Tibial nerve (tissue), 4 donors: Measurements from ENCODE around the gene ANKRD31. TPM values are rescaled to one million over a fixed set of nuclear protein-coding genes. Genes with fewer than 3 reads are reported as not detected.

Source experiments
- DNase-seq, 2 donors: peaks; one replicate each; pipeline ENCODE4 v3.0.0-alpha.2; 2019; ENCODE audit warnings: low spot score in 2 of 2
- H3K27ac ChIP-seq, 4 donors: fragments of 200-600 bp; sonication (generic) in 3 of 4; one replicate each; pipeline ENCODE4 v1.5.1; 2017 to 2019; ENCODE audit warnings: mild to moderate bottlenecking in 1 of 4
- H3K27me3 ChIP-seq, 2 donors: fragments of 200-600 bp; sonication (generic) in 1 of 2; one replicate each; pipeline versions ENCODE4 v1.5.1 to v1.6.0; 2017 to 2019
- H3K36me3 ChIP-seq, 3 donors: fragments of 200-600 bp; sonication (generic); one replicate each; pipeline ENCODE4 v1.5.1; 2018 to 2019
- H3K4me1 ChIP-seq, 4 donors: fragments of 200-600 bp; sonication (generic) in 3 of 4; one replicate each; pipeline ENCODE4 v1.5.1; 2017 to 2019
- H3K4me3 ChIP-seq, 4 donors: fragments of 200-600 bp; sonication (generic) in 3 of 4; one replicate each; pipeline ENCODE4 v1.5.1; 2017 to 2019; ENCODE audit warnings: mild to moderate bottlenecking in 1 of 4, moderate library complexity in 1 of 4
- H3K9me3 ChIP-seq, 4 donors: fragments of 200-600 bp; sonication (generic) in 3 of 4; one replicate each; pipeline ENCODE4 v1.5.1; 2017 to 2019
- EP300 ChIP-seq, 2 donors: sonication (generic); formaldehyde crosslinking; IDR thresholded peaks; one replicate each; pipeline ENCODE4 v1.6.1; 2017; ENCODE audit warnings: antibody characterized with exemption in 2 of 2, mild to moderate bottlenecking in 1 of 2
- POLR2A ChIP-seq, 2 donors: fragments of 450-650 bp; IDR thresholded peaks; one replicate each; pipeline ENCODE4 v1.6.1; 2017; ENCODE audit warnings: antibody characterized with exemption in 2 of 2, mild to moderate bottlenecking in 2 of 2, moderate library complexity in 2 of 2
- WGBS, 2 donors: methylation state at CpG; one replicate each; pipeline ENCODE4 v1.1.5; 2018; 5-methylcytosine and 5-hydroxymethylcytosine counted together
- total RNA-seq, 4 donors: library from RNA; depleted of rRNA; stranded (reverse); fragments of >200 nt; gene quantifications; one replicate each; pipeline ENCODE4 v1.1.0, GENCODE V29; 2016
- TF ChIP-seq, protein P1 (sequence below), 5 experiments: fragments of 200-600 bp in 3 of 5; fragments of 450-650 bp in 2 of 5; sonication (generic) in 3 of 5; IDR thresholded peaks; one replicate each; pipeline ENCODE4 v1.5.1; 2016 to 2019; ENCODE audit warnings: antibody characterized with exemption in 5 of 5, mild to moderate bottlenecking in 3 of 5, moderate library complexity in 2 of 5

The ANKRD31 gene
- total RNA-seq, 4 donors from 2014 or later: 0.21 to 1.5 (median 0.35) TPM

DNA sequence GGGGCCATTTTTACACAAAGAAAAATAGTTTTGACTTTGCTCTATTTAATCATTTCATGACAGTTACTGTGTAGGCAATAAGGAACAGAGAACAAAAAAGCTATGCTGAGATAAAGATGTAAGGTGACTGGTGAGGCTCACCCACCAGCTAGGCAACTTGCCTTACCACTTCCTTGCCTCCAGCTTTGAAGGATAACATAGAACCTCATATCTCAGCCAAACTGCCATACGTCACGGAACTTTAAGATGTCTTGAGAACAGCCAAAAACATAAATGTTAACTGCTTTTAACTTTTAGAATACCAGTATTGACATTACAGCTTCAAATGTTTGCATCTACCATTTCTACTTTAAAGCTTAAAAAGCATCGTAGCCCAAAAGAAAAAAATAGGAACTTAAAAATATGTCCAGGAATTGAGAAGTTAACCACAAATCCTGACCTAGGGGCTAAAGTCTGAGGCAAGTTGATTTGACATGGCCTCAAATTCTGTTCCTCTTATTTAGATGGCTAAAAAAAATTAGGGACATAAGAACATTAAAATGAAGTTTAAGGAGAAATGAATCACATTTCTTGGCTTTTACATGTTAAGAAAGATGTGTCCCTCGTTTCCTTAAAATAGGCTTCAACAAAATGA lies 176.6 kb downstream of the ANKRD31 start:
- 71 to 78% methylated on average over 4 of the region's 4 CpGs for WGBS, 2 donors

DNA sequence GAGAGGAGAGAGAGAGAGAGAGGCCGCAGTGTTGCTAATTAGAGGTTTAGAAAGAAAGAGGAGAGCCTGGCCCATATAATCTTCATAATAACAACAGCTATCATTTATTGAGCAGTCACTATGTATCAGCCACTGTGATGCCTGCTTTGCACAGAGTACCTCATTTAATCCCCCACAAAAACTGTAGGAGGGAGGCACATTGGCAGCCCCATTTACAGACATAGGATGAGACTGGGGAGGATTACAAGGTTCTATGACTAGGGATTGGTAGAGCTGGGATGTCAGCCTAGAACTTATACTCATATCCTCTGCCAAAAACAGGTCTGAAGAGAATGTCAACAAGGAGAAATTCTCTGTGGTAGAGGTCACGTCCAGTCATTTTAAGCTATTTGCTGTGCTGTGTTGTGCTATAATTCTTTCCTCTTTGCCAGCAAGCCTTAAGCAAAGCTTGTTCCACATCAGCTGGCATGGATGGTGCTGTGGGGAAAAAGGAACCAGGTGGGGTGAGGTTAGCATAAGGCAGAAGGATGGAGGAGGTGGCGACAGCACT lies 177.6 kb downstream of the ANKRD31 start:
- Histone ChIP-seq H3K4me1 (peaks cover 0 to 8% (median 6%) of the 10 kb centered on the region in 4 donors), H3K36me3 (no peaks in the 10 kb centered on the region), H3K27me3 (no peaks in the 10 kb centered on the region), H3K4me3 (no peak overlapping the region), H3K27ac (no peak overlapping the region), H3K9me3 (no peaks in the 10 kb centered on the region)
- 84 to 88% methylated on average over 3 of the region's 3 CpGs for WGBS, 2 donors
- TF ChIP-seq EP300 (IDR thresholded peaks at IDR 0.05) (no peak), POLR2A (IDR thresholded peaks at IDR 0.05) (no peak)
- TF ChIP-seq, protein P1, sequence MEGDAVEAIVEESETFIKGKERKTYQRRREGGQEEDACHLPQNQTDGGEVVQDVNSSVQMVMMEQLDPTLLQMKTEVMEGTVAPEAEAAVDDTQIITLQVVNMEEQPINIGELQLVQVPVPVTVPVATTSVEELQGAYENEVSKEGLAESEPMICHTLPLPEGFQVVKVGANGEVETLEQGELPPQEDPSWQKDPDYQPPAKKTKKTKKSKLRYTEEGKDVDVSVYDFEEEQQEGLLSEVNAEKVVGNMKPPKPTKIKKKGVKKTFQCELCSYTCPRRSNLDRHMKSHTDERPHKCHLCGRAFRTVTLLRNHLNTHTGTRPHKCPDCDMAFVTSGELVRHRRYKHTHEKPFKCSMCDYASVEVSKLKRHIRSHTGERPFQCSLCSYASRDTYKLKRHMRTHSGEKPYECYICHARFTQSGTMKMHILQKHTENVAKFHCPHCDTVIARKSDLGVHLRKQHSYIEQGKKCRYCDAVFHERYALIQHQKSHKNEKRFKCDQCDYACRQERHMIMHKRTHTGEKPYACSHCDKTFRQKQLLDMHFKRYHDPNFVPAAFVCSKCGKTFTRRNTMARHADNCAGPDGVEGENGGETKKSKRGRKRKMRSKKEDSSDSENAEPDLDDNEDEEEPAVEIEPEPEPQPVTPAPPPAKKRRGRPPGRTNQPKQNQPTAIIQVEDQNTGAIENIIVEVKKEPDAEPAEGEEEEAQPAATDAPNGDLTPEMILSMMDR (IDR thresholded peaks at IDR 0.05): no peak
- no peak for DNase-seq

More for the DNA sequence above, 176.6 kb downstream of the ANKRD31 start:
- DNase-seq: no peak
- no peaks in the 10 kb centered on the region for H3K27me3 ChIP-seq
- H3K36me3 ChIP-seq: no peaks in the 10 kb centered on the region
- no peak overlapping the region for H3K4me3 ChIP-seq
- H3K9me3 ChIP-seq: no peaks in the 10 kb centered on the region
- no peak overlapping the region for H3K27ac ChIP-seq
- TF ChIP-seq, protein P1 (IDR thresholded peaks at IDR 0.05): no peak
- TF ChIP-seq EP300 (IDR thresholded peaks at IDR 0.05) (no peak), POLR2A (IDR thresholded peaks at IDR 0.05) (no peak)
- H3K4me1 ChIP-seq: no peaks in the 10 kb centered on the region

DNA sequence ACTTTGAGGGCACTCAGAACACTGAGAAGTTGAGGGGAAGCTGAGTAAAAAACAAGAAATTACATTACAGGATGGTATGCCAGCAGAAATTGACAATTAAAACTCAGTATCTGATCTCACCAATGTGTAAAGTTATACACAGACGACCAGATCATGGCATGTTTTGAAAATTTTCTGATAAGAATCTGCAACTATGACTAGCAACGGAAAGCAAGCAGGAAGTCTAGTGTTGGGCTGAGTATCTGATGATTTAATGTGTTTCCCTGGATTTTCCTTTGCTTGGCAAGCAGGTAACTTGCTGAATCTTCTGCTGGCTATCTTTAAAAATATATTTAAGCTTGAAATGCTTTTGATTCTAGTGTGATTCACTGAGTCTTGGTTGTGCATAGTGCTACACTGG lies 179.1 kb downstream of the ANKRD31 start:
- no peaks in the 10 kb centered on the region for H3K36me3 ChIP-seq
- no peak overlapping the region for H3K27ac ChIP-seq
- H3K27me3 ChIP-seq: no peaks in the 10 kb centered on the region
- H3K4me3 ChIP-seq: no peak overlapping the region
- 52 to 55% methylated on average over 2 of the region's 2 CpGs for WGBS, 2 donors
- TF ChIP-seq POLR2A (IDR thresholded peaks at IDR 0.05) (no peak), EP300 (IDR thresholded peaks at IDR 0.05) (no peak)
- TF ChIP-seq, protein P1 (IDR thresholded peaks at IDR 0.05): no peak
- H3K4me1 ChIP-seq: peaks cover 0 to 9% (median 6%) of the 10 kb centered on the region in 4 donors
- DNase-seq: no peak
- no peaks in the 10 kb centered on the region for H3K9me3 ChIP-seq

DNA sequence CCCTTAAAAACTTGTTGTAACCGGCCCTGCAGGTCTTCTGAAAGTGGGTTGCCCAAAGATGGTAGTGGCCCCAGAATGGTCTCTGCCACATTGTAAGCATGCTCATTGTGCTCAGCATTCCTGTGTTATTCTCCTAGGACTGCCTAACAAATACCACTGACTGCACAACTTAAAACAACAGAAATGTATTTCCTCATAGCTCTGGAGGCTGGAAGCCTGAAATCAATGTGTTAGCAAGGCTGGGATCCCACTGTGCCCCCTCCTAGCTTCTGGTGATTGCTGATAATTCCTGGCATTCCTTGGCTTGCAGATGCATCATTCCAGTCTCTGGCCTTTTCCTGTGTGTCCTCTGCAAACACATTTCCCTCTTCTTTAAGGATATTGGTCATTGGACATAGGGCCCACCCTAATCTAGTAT lies 180.9 kb downstream of the ANKRD31 start:
- TF ChIP-seq POLR2A (IDR thresholded peaks at IDR 0.05): no peak
- TF ChIP-seq, protein P1 (IDR thresholded peaks at IDR 0.05): no peak
- 100% methylated on average over 1 of the region's 1 CpG for WGBS, 2 donors
- peaks cover 0 to 23% (median 6%) of the 10 kb centered on the region in 4 donors for H3K4me1 ChIP-seq
- no peaks in the 10 kb centered on the region for H3K9me3 ChIP-seq
- no peak overlapping the region for H3K27ac ChIP-seq
- no peaks in the 10 kb centered on the region for H3K27me3 ChIP-seq
- H3K4me3 ChIP-seq: no peak overlapping the region
- DNase-seq: no peak
- H3K36me3 ChIP-seq: no peaks in the 10 kb centered on the region

DNA sequence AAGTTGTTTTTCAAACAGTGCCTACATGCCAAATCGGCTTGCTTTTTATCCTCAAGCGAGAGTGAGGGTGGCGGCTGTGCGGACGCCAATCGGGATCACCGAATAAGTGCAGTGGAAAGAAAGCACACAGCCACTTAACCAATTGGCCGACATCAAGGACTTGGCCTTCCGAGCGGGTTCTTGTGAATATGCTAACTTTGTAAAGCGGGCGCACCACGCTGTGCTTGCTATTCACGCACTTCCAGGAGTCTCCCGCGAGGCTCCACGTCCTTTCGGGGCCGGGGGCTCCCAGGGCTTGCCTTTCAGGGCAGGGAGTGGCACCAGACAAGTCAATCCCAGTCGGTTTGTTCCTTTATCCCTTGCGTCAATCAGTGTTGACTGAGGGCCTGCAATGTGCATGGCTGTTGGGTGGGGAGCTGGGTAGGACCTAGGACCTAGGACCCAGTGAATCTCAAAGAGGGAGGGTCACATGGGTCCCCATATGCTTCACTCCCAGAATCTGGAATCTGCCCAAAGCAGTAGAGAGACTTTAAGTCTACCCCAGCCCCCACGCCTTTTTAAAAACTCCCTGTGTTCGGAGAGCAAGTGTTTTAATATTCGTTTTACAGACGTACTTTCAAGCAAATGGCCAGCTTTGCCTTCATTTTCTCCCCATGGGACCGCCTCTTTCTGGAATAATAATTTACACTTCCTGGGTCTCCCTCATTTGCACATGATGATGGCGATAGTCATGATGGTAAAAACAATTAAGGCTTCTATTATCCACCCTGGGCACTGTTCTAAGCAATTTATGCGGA lies 182.3 kb downstream of the ANKRD31 start:
- 17 to 22% methylated on average over 28 of the region's 28 CpGs for WGBS, 2 donors
- Histone ChIP-seq H3K4me3 (peak overlapping the region; percentile 50 to 92 (median 78)), H3K36me3 (no peaks in the 10 kb centered on the region), H3K27ac (peak overlapping the region; percentile 71 to 93 (median 86)), H3K9me3 (no peaks in the 10 kb centered on the region), H3K4me1 (peaks cover 0 to 23% (median 6%) of the 10 kb centered on the region in 4 donors), H3K27me3 (no peaks in the 10 kb centered on the region)
- DNase-seq: peak in 1 of 2 donors; percentile 30
- TF ChIP-seq POLR2A (IDR thresholded peaks at IDR 0.05): no peak
- TF ChIP-seq, protein P1 (IDR thresholded peaks at IDR 0.05): no peak
- TF ChIP-seq EP300 (IDR thresholded peaks at IDR 0.05): no peak
